Measurements from ENCODE around the gene THSD7A. TPM values are rescaled to one million over a fixed set of nuclear protein-coding genes. Genes with fewer than 3 reads are reported as not detected.

The THSD7A gene
- total RNA-seq, 3 donors from 2014 or later (not counting 1 experiment from before 2014, with no cell fraction given): 0.29 to 8.6 TPM; not detected in 1

- no peaks in the 10 kb centered on the region for H3K36me3 Mint-ChIP-seq
- no peak overlapping the region for H3K27ac ChIP-seq (ENCODE audit: low read length)
- H3K9me3 ChIP-seq (ENCODE audit: control insufficient read depth, insufficient read depth, low read length): peaks cover 3% of the 10 kb centered on the region
- H3K4me3 Mint-ChIP-seq: no peak overlapping the region
- no peak for DNase-seq
- H3K27me3 Mint-ChIP-seq (ENCODE audit: low read depth in 2 of 2): no peaks in the 10 kb centered on the region
- H3K27me3 ChIP-seq (ENCODE audit: control insufficient read depth, insufficient read depth, low read length): no peaks in the 10 kb centered on the region
- H3K27ac Mint-ChIP-seq: no peak overlapping the region
- H3K36me3 ChIP-seq (ENCODE audit: control insufficient read depth, insufficient read depth, low read length): no peaks in the 10 kb centered on the region
- WGBS (ENCODE audit: insufficient coverage): 78% methylated on average over 4 of the region's 4 CpGs
- no peak for TF ChIP-seq CTCF (IDR thresholded peaks at IDR 0.05)
- no peak overlapping the region for H3K4me3 ChIP-seq (ENCODE audit: low read length)
- intact Hi-C loops (cut with micrococcal nuclease): no loop called here
- no peaks in the 10 kb centered on the region for H3K4me1 Mint-ChIP-seq
- no peaks in the 10 kb centered on the region for H3K4me1 ChIP-seq (ENCODE audit: control insufficient read depth, insufficient read depth, low read length)
- no peak for ATAC-seq
- peaks cover 9% of the 10 kb centered on the region in 2 donors for H3K9me3 Mint-ChIP-seq
Measured at GRCh38 chr7:11589251-11589650, 242.7 kb downstream of the THSD7A start.

- no CpG with 5 or more reads among the region's 1 CpG for WGBS (ENCODE audit: insufficient coverage)
- ATAC-seq: no peak
- H3K4me1 ChIP-seq (ENCODE audit: control insufficient read depth, insufficient read depth, low read length): no peaks in the 10 kb centered on the region
- no peak overlapping the region for H3K27ac ChIP-seq (ENCODE audit: low read length)
- Mint-ChIP-seq H3K9me3 (peaks cover 9 to 10% of the 10 kb centered on the region in 2 donors), H3K27me3 (ENCODE audit: low read depth in 2 of 2) (no peaks in the 10 kb centered on the region), H3K27ac (no peak overlapping the region), H3K36me3 (no peaks in the 10 kb centered on the region), H3K4me3 (no peak overlapping the region), H3K4me1 (no peaks in the 10 kb centered on the region)
- DNase-seq: no peak
- no peak overlapping the region for H3K4me3 ChIP-seq (ENCODE audit: low read length)
- TF ChIP-seq CTCF (IDR thresholded peaks at IDR 0.05): no peak
- intact Hi-C loops (cut with micrococcal nuclease): no loop called here
- H3K27me3 ChIP-seq (ENCODE audit: control insufficient read depth, insufficient read depth, low read length): no peaks in the 10 kb centered on the region
- H3K36me3 ChIP-seq (ENCODE audit: control insufficient read depth, insufficient read depth, low read length): no peaks in the 10 kb centered on the region
- peaks cover 3% of the 10 kb centered on the region for H3K9me3 ChIP-seq (ENCODE audit: control insufficient read depth, insufficient read depth, low read length)
Measured at GRCh38 chr7:11587814-11588213, 244.2 kb downstream of the THSD7A start.

GRCh38 chr7:11587048-11587447 is 244.9 kb downstream of the THSD7A start:
- H3K4me1 Mint-ChIP-seq: no peaks in the 10 kb centered on the region
- intact Hi-C loops (cut with micrococcal nuclease): no loop called here
- peaks cover 9 to 12% of the 10 kb centered on the region in 2 donors for H3K9me3 Mint-ChIP-seq
- ATAC-seq: no peak
- Histone ChIP-seq H3K4me1 (ENCODE audit: control insufficient read depth, insufficient read depth, low read length) (no peaks in the 10 kb centered on the region), H3K27ac (ENCODE audit: low read length) (no peak overlapping the region), H3K4me3 (ENCODE audit: low read length) (no peak overlapping the region), H3K36me3 (ENCODE audit: control insufficient read depth, insufficient read depth, low read length) (no peaks in the 10 kb centered on the region), H3K27me3 (ENCODE audit: control insufficient read depth, insufficient read depth, low read length) (no peaks in the 10 kb centered on the region), H3K9me3 (ENCODE audit: control insufficient read depth, insufficient read depth, low read length) (peaks cover 3% of the 10 kb centered on the region)
- H3K4me3 Mint-ChIP-seq: no peak overlapping the region
- no peak for TF ChIP-seq CTCF (IDR thresholded peaks at IDR 0.05)
- no peak for DNase-seq
- no peaks in the 10 kb centered on the region for H3K27me3 Mint-ChIP-seq (ENCODE audit: low read depth in 2 of 2)
- 84% methylated on average over 2 of the region's 2 CpGs for WGBS (ENCODE audit: insufficient coverage)
- H3K36me3 Mint-ChIP-seq: no peaks in the 10 kb centered on the region
- no peak overlapping the region for H3K27ac Mint-ChIP-seq

- H3K4me3 ChIP-seq (ENCODE audit: low read length): no peak overlapping the region
- H3K36me3 Mint-ChIP-seq: no peaks in the 10 kb centered on the region
- intact Hi-C loops (cut with micrococcal nuclease): no loop called here
- no peaks in the 10 kb centered on the region for H3K4me1 ChIP-seq (ENCODE audit: control insufficient read depth, insufficient read depth, low read length)
- no peak overlapping the region for H3K27ac ChIP-seq (ENCODE audit: low read length)
- H3K9me3 ChIP-seq (ENCODE audit: control insufficient read depth, insufficient read depth, low read length): no peaks in the 10 kb centered on the region
- no peaks in the 10 kb centered on the region for H3K36me3 ChIP-seq (ENCODE audit: control insufficient read depth, insufficient read depth, low read length)
- ATAC-seq: no peak
- TF ChIP-seq CTCF (IDR thresholded peaks at IDR 0.05): no peak
- H3K9me3 Mint-ChIP-seq: peaks cover 10 to 14% of the 10 kb centered on the region in 2 donors
- no peaks in the 10 kb centered on the region for H3K4me1 Mint-ChIP-seq
- WGBS (ENCODE audit: insufficient coverage): no CpG with 5 or more reads among the region's 2 CpGs
- no peak overlapping the region for H3K27ac Mint-ChIP-seq
- no peaks in the 10 kb centered on the region for H3K27me3 Mint-ChIP-seq (ENCODE audit: low read depth in 2 of 2)
- H3K27me3 ChIP-seq (ENCODE audit: control insufficient read depth, insufficient read depth, low read length): no peaks in the 10 kb centered on the region
- no peak overlapping the region for H3K4me3 Mint-ChIP-seq
- no peak for DNase-seq
Measured at GRCh38 chr7:11584406-11585031, 247.5 kb downstream of the THSD7A start.

All from natural killer cell (primary cell).